Measurements from ENCODE around the gene SPATA45. TPM values are rescaled to one million over a fixed set of nuclear protein-coding genes. Genes with fewer than 3 reads are reported as not detected.

Gene SPATA45
- total and polyA plus RNA-seq, 5 donors = not detected

Other genes starting within 250 kb of the SPATA45 start
- 10 to 100 TPM in 1 of 4 donors, 1 to 10 TPM in 3; 6.9 to 24.4 (median 7.9) TPM for gene ATF3, start 238.9 kb downstream of the SPATA45 start, total RNA-seq
- 195 TPM for gene ATF3, start 238.9 kb downstream of the SPATA45 start, polyA plus RNA-seq
- 1 to 10 TPM in 2 of 4 donors, under 1 TPM in 2; 0.49 to 3.1 (median 0.94) TPM for gene BATF3, start 147.8 kb downstream of the SPATA45 start, total RNA-seq
- gene BATF3, start 147.8 kb downstream of the SPATA45 start, polyA plus RNA-seq = 0.75 TPM
- gene NSL1, start 55.9 kb downstream of the SPATA45 start, total RNA-seq = 10 to 100 TPM; 22.5 to 30.6 (median 26.3) TPM
- 22.7 TPM for gene NSL1, start 55.9 kb downstream of the SPATA45 start, polyA plus RNA-seq
- 10 to 100 TPM; 15.0 to 20.6 (median 18.8) TPM for gene TATDN3, start 55.8 kb downstream of the SPATA45 start, total RNA-seq
- gene TATDN3, start 55.8 kb downstream of the SPATA45 start, polyA plus RNA-seq = 23.3 TPM
- gene FLVCR1, start 10.6 kb upstream of the SPATA45 start, total RNA-seq = 1 to 10 TPM; 2.5 to 4.7 (median 3.3) TPM
- gene FLVCR1, start 10.6 kb upstream of the SPATA45 start, polyA plus RNA-seq = 1.1 TPM
- gene VASH2, start 102.9 kb upstream of the SPATA45 start, total RNA-seq = 1 to 10 TPM in 3 of 4 donors, under 1 TPM in 1; 0.91 to 1.3 (median 1.0) TPM
- gene VASH2, start 102.9 kb upstream of the SPATA45 start, polyA plus RNA-seq = 0.50 TPM
- gene ANGEL2, start 168.2 kb upstream of the SPATA45 start, total RNA-seq = 10 to 100 TPM; 18.4 to 25.4 (median 22.2) TPM
- 10.2 TPM for gene ANGEL2, start 168.2 kb upstream of the SPATA45 start, polyA plus RNA-seq
- 10 to 100 TPM; 10.8 to 14.6 (median 11.6) TPM for gene RPS6KC1, start 203.6 kb upstream of the SPATA45 start, total RNA-seq
- 4.3 TPM for gene RPS6KC1, start 203.6 kb upstream of the SPATA45 start, polyA plus RNA-seq

Measured in right cardiac atrium (tissue), 5 donors.